ENCODE measurements around the gene LASP1. TPM values are rescaled to one million over a fixed set of nuclear protein-coding genes. Genes with fewer than 3 reads are reported as not detected.
"Not testable (repeated sequence)": the region's sequence is repeated elsewhere in the genome, so short reads cannot be mapped to it uniquely, and the experiment has no call there.

LASP1 gene
- total RNA-seq, 2 experiments from 2014 or later: 268 to 276 TPM

DNA sequence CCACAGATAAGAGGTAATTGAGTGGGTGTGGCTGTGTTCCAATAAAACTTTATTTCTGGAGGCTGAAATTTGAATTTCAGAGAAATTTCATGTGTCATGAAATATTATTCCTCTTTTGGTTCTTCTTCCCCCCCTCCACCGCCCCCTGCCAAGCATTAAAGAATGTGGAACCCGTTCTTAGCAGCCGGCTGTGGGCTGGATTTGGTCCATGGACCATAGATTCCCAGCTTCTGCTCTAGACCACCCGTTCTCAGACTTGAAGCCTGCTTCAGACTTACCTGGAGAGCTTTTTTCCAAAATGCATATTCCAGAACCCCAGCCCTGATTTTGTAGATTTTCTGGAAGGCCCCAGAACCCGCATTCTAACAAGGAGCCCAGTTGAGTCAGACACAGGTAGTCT, 40.5 kb downstream of the LASP1 start:
- ChIA-PET POLR2A (interaction anchor here (0.7 to 1.6 kb wide), 3 partner anchors 19 to 80 kb away, joined by 3 to 4 read pairs (median 3); no protein-coding TSS in a partner anchor), CTCF (no interaction called here)
- H3K27me3 Mint-ChIP-seq (ENCODE audit: low read depth): no peaks in the 10 kb centered on the region
- H3K9me3 Mint-ChIP-seq (ENCODE audit: insufficient read depth): no peaks in the 10 kb centered on the region
- no peak overlapping the region for H3K4me3 Mint-ChIP-seq
- no peak for DNase-seq
- H3K4me1 Mint-ChIP-seq (ENCODE audit: low read depth): peaks cover 34% of the 10 kb centered on the region
- peaks cover 53% of the 10 kb centered on the region for H3K36me3 Mint-ChIP-seq (ENCODE audit: low read depth)
- H3K27ac Mint-ChIP-seq: no peak overlapping the region
- ATAC-seq: no peak

DNA sequence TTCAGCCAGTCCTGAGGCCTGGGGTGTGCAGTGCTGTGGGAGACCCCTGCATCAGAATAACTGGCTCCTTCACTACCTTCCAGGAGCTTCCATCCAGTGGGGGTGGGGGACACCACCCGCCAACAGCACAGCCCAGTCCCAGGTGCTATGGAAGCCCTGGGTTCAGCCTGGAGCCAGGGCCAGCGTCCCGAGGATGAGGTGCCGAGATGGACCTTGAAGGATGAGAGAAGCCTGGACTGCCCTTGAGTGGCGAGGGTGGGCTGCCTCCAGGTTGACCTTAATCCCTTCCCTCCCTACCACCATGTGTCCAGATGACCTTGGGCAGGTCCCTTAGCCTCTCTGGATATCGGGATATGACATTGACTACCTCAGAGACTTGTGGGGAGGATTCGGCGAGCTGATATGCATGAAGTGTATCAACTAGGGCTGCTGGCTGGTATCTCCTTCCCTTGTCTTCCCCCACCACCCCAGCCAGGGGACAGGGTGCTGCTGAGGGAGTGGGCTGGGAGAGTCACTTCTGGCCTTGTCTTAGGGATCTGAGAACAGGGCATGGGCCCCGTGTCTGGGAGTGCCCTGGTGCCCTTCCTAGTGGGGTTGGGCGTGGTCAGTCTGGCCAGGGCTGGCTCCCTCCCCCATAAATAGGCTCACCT, 41.3 kb downstream of the LASP1 start:
- H3K4me3 Mint-ChIP-seq: no peak overlapping the region
- POLR2A ChIA-PET: interaction anchor here (0.7 to 1.6 kb wide), 2 partner anchors 20 to 40 kb away, joined by 3 to 4 read pairs; no protein-coding TSS in a partner anchor
- ATAC-seq (no peak), DNase-seq (no peak)
- peak overlapping the region; percentile 12 for H3K27ac Mint-ChIP-seq
- CTCF ChIA-PET: no interaction called here
- H3K36me3 Mint-ChIP-seq (ENCODE audit: low read depth): peaks cover 50% of the 10 kb centered on the region
- no peaks in the 10 kb centered on the region for H3K9me3 Mint-ChIP-seq (ENCODE audit: insufficient read depth)
- H3K4me1 Mint-ChIP-seq (ENCODE audit: low read depth): peaks cover 32% of the 10 kb centered on the region
- no peaks in the 10 kb centered on the region for H3K27me3 Mint-ChIP-seq (ENCODE audit: low read depth)

DNA sequence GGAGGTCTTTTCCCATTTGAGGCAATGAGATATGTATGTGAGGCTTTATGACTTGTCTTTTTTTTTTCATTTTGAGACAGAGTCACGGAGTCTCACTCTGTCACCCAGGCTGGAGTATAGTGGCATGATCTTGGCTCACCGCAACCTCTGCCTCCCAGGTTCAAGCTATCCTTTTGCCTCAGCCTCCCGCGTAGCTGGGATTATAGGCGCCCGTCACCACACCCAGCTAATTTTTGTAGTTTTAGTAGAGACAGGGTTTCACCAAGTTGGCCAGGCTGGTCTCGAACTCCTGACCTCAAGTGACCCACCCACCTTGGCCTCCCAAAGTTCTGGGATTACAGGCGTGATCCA, 41.8 kb downstream of the LASP1 start:
- CTCF ChIA-PET; H3K27me3 Mint-ChIP-seq (ENCODE audit: low read depth); H3K4me3 Mint-ChIP-seq; H3K9me3 Mint-ChIP-seq (ENCODE audit: insufficient read depth); DNase-seq; ATAC-seq; H3K27ac Mint-ChIP-seq: not testable (repeated sequence)
- H3K36me3 Mint-ChIP-seq (ENCODE audit: low read depth): peaks cover 51% of the 10 kb centered on the region
- POLR2A ChIA-PET: interaction anchor here (1.6 kb wide), 1 partner anchor 40 kb away, joined by 4 read pairs; no protein-coding TSS in a partner anchor
- peaks cover 32% of the 10 kb centered on the region for H3K4me1 Mint-ChIP-seq (ENCODE audit: low read depth)

DNA sequence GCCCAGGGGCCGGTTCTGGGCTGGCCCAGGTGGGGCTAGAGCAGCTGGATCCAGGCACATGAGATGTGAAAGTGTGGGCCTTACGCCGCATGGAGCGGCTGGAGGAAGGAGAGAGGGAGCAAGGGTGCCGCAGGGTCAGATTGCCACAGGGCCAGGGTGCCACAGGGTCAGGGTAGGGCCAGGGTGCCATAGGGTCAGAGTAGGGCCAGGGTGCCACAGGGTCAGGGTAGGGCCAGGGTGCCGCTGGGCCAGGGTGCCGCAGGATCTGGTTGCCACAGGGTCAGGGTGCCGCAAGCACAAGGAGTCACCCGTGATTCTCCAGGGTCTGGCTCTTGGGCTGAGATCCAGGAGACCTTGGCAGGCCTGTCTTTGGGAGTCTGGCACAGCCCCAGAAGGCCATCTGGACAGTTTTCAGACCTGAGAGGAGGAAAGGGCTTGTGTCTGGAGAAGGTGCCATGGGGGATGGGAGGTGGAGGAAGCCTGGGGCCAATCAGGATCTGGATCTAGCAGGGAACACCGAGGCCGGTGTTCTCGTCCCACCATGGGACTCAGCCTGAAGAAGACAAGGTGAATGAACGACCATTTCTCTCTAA, 42.5 kb downstream of the LASP1 start:
- Mint-ChIP-seq H3K36me3 (ENCODE audit: low read depth) (peaks cover 54% of the 10 kb centered on the region), H3K4me1 (ENCODE audit: low read depth) (peaks cover 34% of the 10 kb centered on the region), H3K27me3 (ENCODE audit: low read depth) (no peaks in the 10 kb centered on the region), H3K9me3 (ENCODE audit: insufficient read depth) (no peaks in the 10 kb centered on the region), H3K27ac (peak overlapping the region; percentile 69), H3K4me3 (no peak overlapping the region)
- no peak for ATAC-seq
- CTCF ChIA-PET: no interaction called here
- POLR2A ChIA-PET: no interaction called here
- DNase-seq: no peak

DNA sequence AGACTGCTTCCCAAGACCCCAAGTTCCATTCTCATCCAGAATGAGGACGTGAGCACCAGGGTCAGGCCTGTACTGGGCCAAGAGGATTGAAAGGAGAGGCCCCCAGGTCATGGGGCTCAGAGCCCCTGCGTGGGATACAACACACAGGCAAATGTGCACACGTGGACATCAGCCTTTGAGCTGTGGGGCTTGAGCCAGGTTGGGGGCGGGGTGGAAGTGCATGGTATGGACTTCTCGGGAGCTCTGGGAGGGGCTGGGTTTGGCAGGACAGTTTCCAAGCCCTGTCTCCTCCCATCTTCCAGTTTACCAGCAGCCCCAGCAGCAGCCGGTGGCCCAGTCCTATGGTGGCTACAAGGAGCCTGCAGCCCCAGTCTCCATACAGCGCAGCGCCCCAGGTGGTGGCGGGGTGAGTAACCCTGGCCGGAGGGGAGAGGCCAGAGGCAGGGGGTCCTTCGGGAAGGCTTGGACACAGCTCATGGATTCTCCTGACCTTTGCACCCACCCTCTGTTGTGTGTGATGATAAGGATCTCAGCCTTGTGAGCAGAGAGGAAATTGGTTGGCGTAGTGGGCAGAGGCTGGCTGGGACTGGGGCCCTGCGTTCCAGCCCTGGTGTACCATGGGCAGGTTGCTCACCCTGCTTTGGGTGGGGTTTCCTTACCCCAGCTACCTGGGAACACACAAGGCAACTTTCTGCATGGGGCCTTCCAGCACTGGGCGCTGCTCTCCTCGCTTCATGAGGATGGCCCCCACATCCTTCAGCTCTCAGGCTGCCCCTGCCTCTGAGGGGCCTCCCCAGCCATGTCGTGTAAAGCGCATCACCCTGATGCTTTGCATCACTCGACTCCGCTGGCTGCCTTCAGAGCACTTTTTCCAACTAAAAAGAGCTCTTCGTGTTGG, 45.1 kb downstream of the LASP1 start:
- Mint-ChIP-seq H3K9me3 (ENCODE audit: insufficient read depth) (no peaks in the 10 kb centered on the region), H3K4me1 (ENCODE audit: low read depth) (peaks cover 36% of the 10 kb centered on the region), H3K4me3 (no peak overlapping the region), H3K27ac (peak overlapping the region; percentile 33), H3K27me3 (ENCODE audit: low read depth) (no peaks in the 10 kb centered on the region), H3K36me3 (ENCODE audit: low read depth) (peaks cover 60% of the 10 kb centered on the region)
- POLR2A ChIA-PET: interaction anchor here (2.2 kb wide), 1 partner anchor 61 kb away, joined by 8 read pairs; the partner anchor contains the start of gene RPL23
- no peak for DNase-seq
- ATAC-seq: no peak
- CTCF ChIA-PET: interaction anchor here (0.8 to 1.3 kb wide), 4 partner anchors 9 to 23 kb away, joined by 3 to 5 read pairs (median 3); partner anchors contain the start of gene LASP1NB

DNA sequence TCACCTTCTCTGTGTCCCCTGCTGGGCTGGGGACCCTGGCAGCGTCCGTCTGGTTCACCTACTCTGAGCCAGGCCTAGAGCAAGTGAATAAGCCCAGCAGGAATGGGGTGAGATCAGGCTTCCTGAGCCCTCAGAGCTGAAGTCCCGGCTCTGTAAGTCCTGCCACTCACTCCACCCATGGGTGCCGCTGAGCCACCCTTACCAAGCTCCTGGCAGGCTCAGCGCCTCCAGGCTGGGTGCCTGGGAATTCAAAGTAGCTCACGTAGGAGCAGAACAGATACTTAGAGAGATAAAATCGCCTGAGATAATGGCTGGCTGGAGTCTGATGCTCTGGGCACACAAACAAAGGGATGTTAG, 45.8 kb downstream of the LASP1 start:
- ChIA-PET POLR2A (interaction anchor here (2.2 kb wide), 1 partner anchor 62 kb away, joined by 8 read pairs; the partner anchor contains the start of gene RPL23), CTCF (interaction anchor here (1.0 to 1.3 kb wide), 4 partner anchors 8 to 67 kb away, joined by 3 to 5 read pairs (median 3); partner anchors contain the start of gene LASP1NB)
- no peak for ATAC-seq

DNA sequence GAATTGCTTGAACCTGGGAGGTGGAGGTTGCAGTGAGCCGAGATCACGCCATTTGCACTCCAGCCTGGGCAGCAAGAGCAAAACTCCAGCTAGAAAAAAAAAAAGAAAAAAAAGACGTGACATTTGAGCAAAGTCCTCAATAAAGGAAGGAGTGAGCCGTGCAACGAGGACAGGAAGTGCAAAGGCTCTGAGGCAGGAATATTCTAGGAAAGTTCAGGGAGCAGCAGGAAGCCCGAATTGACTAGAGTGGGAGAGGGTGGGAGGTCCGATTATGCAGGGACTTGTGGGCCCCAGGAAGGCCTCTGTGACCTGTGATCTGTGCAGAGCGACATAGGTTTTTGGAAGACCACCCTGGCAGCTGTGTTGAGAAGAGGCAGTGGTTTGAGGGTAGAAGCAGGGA, 46.9 kb downstream of the LASP1 start:
- ATAC-seq: no peak
- Mint-ChIP-seq H3K27ac (peak overlapping the region; percentile 71), H3K9me3 (ENCODE audit: insufficient read depth) (no peaks in the 10 kb centered on the region), H3K36me3 (ENCODE audit: low read depth) (peaks cover 62% of the 10 kb centered on the region), H3K27me3 (ENCODE audit: low read depth) (no peaks in the 10 kb centered on the region), H3K4me3 (no peak overlapping the region), H3K4me1 (ENCODE audit: low read depth) (peaks cover 43% of the 10 kb centered on the region)
- POLR2A ChIA-PET: interaction anchor here (1.5 kb wide), 1 partner anchor 44 kb away, joined by 4 read pairs; no protein-coding TSS in a partner anchor
- CTCF ChIA-PET: interaction anchor here (0.7 to 1.3 kb wide), 3 partner anchors 9 to 31 kb away, joined by 4 read pairs; partner anchors contain the start of gene LASP1NB
- no peak for DNase-seq

More for the DNA sequence above, 45.8 kb downstream of the LASP1 start:
- Mint-ChIP-seq H3K27ac (peak overlapping the region; percentile 66), H3K4me1 (ENCODE audit: low read depth) (peaks cover 40% of the 10 kb centered on the region), H3K27me3 (ENCODE audit: low read depth) (no peaks in the 10 kb centered on the region), H3K4me3 (no peak overlapping the region), H3K9me3 (ENCODE audit: insufficient read depth) (no peaks in the 10 kb centered on the region), H3K36me3 (ENCODE audit: low read depth) (peaks cover 60% of the 10 kb centered on the region)
- DNase-seq: no peak

DNA sequence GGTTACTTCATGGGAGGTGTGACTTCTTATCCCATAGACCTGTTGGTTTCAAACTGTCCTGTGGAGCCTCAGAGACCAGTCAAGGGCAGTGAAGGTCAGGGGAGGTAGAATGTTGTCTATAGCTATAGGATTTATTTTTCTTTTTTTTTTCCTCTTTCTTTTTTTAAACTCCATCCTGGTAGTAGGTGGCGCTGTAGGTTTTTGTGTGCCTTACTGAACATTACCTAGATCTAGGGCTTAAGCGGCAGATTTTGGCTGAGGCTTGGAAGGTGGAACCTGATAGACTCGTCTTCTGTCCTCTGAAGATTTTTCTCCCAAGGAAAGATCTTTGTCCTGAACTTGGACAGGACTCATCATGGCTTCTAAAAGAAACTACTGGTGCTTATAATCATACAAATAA, 47.4 kb downstream of the LASP1 start:
- H3K27ac Mint-ChIP-seq: peak overlapping the region; percentile 71
- H3K9me3 Mint-ChIP-seq (ENCODE audit: insufficient read depth): no peaks in the 10 kb centered on the region
- peak; percentile 25 for ATAC-seq
- H3K4me1 Mint-ChIP-seq (ENCODE audit: low read depth): peaks cover 48% of the 10 kb centered on the region
- peaks cover 62% of the 10 kb centered on the region for H3K36me3 Mint-ChIP-seq (ENCODE audit: low read depth)
- no peak overlapping the region for H3K4me3 Mint-ChIP-seq
- POLR2A ChIA-PET: interaction anchor here (1.5 kb wide), 1 partner anchor 44 kb away, joined by 4 read pairs; no protein-coding TSS in a partner anchor
- CTCF ChIA-PET: interaction anchor here (0.7 to 1.3 kb wide), 3 partner anchors 8 to 32 kb away, joined by 4 read pairs; partner anchors contain the start of gene LASP1NB
- no peaks in the 10 kb centered on the region for H3K27me3 Mint-ChIP-seq (ENCODE audit: low read depth)
- DNase-seq: no peak

DNA sequence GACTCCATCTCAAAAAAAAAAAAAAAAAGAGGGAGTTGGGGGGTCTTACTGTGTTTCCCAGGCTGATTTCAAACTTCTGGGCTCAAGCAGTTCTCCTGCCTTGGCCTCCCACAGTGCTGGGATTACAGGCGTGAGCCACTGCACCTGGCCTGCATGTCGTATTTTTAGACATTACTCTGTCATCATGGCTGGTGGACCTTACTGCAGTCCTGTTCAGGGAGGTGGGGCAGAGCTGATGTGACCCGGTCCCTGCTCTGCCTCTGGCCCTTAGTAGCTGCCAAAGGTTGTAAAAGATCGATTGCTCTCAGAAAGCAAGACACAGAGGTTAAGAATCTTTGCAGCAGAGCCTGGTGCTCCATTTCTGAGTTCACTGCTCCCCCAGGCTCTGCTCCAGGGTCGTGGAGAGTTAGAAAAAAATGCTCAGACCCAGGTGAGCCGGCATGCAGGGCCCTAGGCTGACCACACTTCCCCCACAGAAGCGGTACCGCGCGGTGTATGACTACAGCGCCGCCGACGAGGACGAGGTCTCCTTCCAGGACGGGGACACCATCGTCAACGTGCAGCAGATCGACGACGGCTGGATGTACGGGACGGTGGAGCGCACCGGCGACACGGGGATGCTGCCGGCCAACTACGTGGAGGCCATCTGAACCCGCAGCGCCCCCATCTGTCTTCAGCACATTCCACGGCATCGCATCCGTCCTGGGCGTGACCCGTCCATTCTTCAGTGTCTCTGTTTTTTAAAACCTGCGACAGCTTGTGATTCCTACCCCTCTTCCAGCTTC, 48.5 kb downstream of the LASP1 start:
- ChIA-PET CTCF (interaction anchor here (1.3 kb wide), 1 partner anchor 7 kb away, joined by 4 read pairs; the partner anchor contains the start of gene LASP1NB), POLR2A (interaction anchor here (1.1 to 1.5 kb wide), 2 partner anchors 45 to 64 kb away, joined by 3 to 4 read pairs; partner anchors contain the start of gene RPL23)
- DNase-seq: no peak
- ATAC-seq: no peak
- Mint-ChIP-seq H3K27me3 (ENCODE audit: low read depth) (no peaks in the 10 kb centered on the region), H3K36me3 (ENCODE audit: low read depth) (peaks cover 58% of the 10 kb centered on the region), H3K9me3 (ENCODE audit: insufficient read depth) (no peaks in the 10 kb centered on the region), H3K4me1 (ENCODE audit: low read depth) (peaks cover 40% of the 10 kb centered on the region), H3K4me3 (no peak overlapping the region), H3K27ac (no peak overlapping the region)

DNA sequence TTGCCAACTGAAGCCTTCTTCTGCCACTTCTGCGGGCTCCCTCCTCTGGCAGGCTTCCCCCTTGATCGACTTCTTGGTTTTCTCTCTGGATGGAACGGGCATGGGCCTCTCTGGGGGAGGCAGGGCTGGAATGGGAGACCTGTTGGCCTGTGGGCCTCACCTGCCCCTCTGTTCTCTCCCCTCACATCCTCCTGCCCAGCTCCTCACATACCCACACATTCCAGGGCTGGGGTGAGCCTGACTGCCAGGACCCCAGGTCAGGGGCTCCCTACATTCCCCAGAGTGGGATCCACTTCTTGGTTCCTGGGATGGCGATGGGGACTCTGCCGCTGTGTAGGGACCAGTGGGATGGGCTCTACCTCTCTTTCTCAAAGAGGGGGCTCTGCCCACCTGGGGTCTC, 49.1 kb downstream of the LASP1 start:
- Mint-ChIP-seq H3K36me3 (ENCODE audit: low read depth) (peaks cover 56% of the 10 kb centered on the region), H3K4me1 (ENCODE audit: low read depth) (peaks cover 42% of the 10 kb centered on the region), H3K9me3 (ENCODE audit: insufficient read depth) (no peaks in the 10 kb centered on the region), H3K27me3 (ENCODE audit: low read depth) (no peaks in the 10 kb centered on the region), H3K4me3 (no peak overlapping the region), H3K27ac (no peak overlapping the region)
- DNase-seq (no peak), ATAC-seq (no peak)
- CTCF ChIA-PET: no interaction called here
- POLR2A ChIA-PET: interaction anchor here (1.1 kb wide), 1 partner anchor 65 kb away, joined by 3 read pairs; the partner anchor contains the start of gene RPL23
